HCT116 (cell line): ENCODE data around the gene GPR27. TPM values are rescaled to one million over a fixed set of nuclear protein-coding genes. Genes with fewer than 3 reads are reported as not detected.

ENCODE experiments used
- ATAC-seq: fragments of 200-7000 bp; cut with Tn5 transposase; 2 replicates; pipeline ENCODE4 v1.9.1; 2020; ENCODE audit warnings: mild to moderate bottlenecking, moderate library complexity
- BruUV-seq: library from RNA; stranded (reverse); fragments of 400-500 nt; replicated peaks from 2 replicates; lab custom pipeline; 2021; lab: Mats Ljungman, UMichigan
- CTCF ChIA-PET: fragments of 300-600 bp; sonication (Branson Sonifier 250); formaldehyde crosslinking; loops from one replicate; lab custom pipeline; 2021; ENCODE audit warnings: antibody characterized with exemption; lab: Charles Lee
- POLR2A ChIA-PET: fragments of 300-600, 350-600 bp; sonication (Branson Sonifier 250); formaldehyde crosslinking; loops from one replicate; lab custom pipeline; 2021; ENCODE audit warnings: antibody characterized with exemption; lab: Charles Lee
- RAD21 ChIA-PET, 2 experiments: fragments of 300-600 bp; sonication (Branson Sonifier 250); formaldehyde crosslinking; loops; one replicate each; lab custom pipeline; 2023; ENCODE audit warnings: low total read pairs in 2 of 2; ENCODE audit not compliant: uncharacterized antibody in 2 of 2, unreplicated experiment in 2 of 2, low non-redundant PET in 1 of 2; lab: Charles Lee
- DNase-seq: peaks from one replicate; pipeline ENCODE4 v3.0.0-alpha.2; 2010; ENCODE audit warnings: low read depth, low spot score
- H2AFZ ChIP-seq: fragments of 200-600 bp; shearing (Covaris generic), sonication (generic); 2 replicates; pipeline ENCODE4 v1.6.1; 2017; ENCODE audit warnings: low read depth, mixed run types, mixed read lengths, antibody characterized with exemption, low read length; ENCODE audit not compliant: poor library complexity, severe bottlenecking
- H3K27ac ChIP-seq: 2 replicates; pipeline ENCODE4 v1.5.1; 2012; ENCODE audit warnings: low read depth, low read length
- H3K27me3 ChIP-seq: fragments of 200-600 bp; sonication (generic); 2 replicates; pipeline ENCODE4 v1.6.1; 2016; ENCODE audit warnings: mixed run types, low read length, mixed read lengths; ENCODE audit not compliant: insufficient read depth
- H3K36me3 ChIP-seq, 2 experiments: fragments of 200-500 bp in 1 of 2; fragments of 200-600 bp in 1 of 2; sonication (Bioruptor generic) in 1 of 2; sonication (generic) in 1 of 2; 2 replicates each; pipeline versions ENCODE4 v1.5.1 to v1.6.1; 2014 to 2016; ENCODE audit warnings: low read length in 2 of 2, inconsistent platforms in 1 of 2, mixed read lengths in 1 of 2, mixed run types in 1 of 2; ENCODE audit not compliant: insufficient read depth in 2 of 2, control insufficient read depth in 1 of 2
- H3K4me1 ChIP-seq, 2 experiments: fragments of 200-600 bp in 1 of 2; sonication (generic) in 1 of 2; 2 replicates each; pipeline versions ENCODE4 v1.5.1 to v1.6.1; 2012 to 2017; ENCODE audit warnings: low read length in 2 of 2, inconsistent platforms in 1 of 2, mild to moderate bottlenecking in 1 of 2, mixed read lengths in 1 of 2, mixed run types in 1 of 2, moderate library complexity in 1 of 2; ENCODE audit not compliant: insufficient read depth in 2 of 2, control insufficient read depth in 1 of 2
- H3K4me2 ChIP-seq: fragments of 200-600 bp; sonication (generic); 2 replicates; pipeline ENCODE4 v1.6.1; 2017; ENCODE audit warnings: mixed run types, low read length, mixed read lengths
- H3K4me3 ChIP-seq, 2 experiments: fragments of 200-600 bp in 1 of 2; sonication (generic) in 1 of 2; replicated peaks in 1 of 2; 2 replicates each; pipeline ENCODE4 v1.5.1; 2011 to 2016; ENCODE audit warnings: low read length in 2 of 2, control low read depth in 1 of 2, low read depth in 1 of 2, mild to moderate bottlenecking in 1 of 2, mixed read lengths in 1 of 2, mixed run types in 1 of 2
- H3K79me2 ChIP-seq: fragments of 200-600 bp; sonication (generic); 2 replicates; pipeline ENCODE4 v1.6.1; 2017; ENCODE audit warnings: mild to moderate bottlenecking, mixed run types, low read length, moderate library complexity, mixed read lengths; ENCODE audit not compliant: insufficient read depth
- H3K9ac ChIP-seq: fragments of 200-600 bp; sonication (generic); 2 replicates; pipeline ENCODE4 v1.6.1; 2016; ENCODE audit warnings: low read length, mixed read lengths
- H3K9me2 ChIP-seq: fragments of 200-600 bp; sonication (generic), shearing (Covaris generic); 2 replicates; pipeline ENCODE4 v1.6.1; 2017; ENCODE audit warnings: mixed run types, mild to moderate bottlenecking, moderate library complexity; ENCODE audit not compliant: insufficient read depth
- H3K9me3 ChIP-seq, 2 experiments: fragments of 200-500 bp in 1 of 2; fragments of 200-600 bp in 1 of 2; sonication (Bioruptor generic) in 1 of 2; sonication (generic) in 1 of 2; 2 replicates each; pipeline ENCODE4 v1.6.1; 2014 to 2017; ENCODE audit warnings: low read length in 2 of 2, mixed read lengths in 2 of 2, inconsistent platforms in 1 of 2, low read depth in 1 of 2, mild to moderate bottlenecking in 1 of 2, mixed run types in 1 of 2, moderate library complexity in 1 of 2; ENCODE audit not compliant: control insufficient read depth in 1 of 2, insufficient read depth in 1 of 2
- H4K20me1 ChIP-seq: fragments of 200-600 bp; sonication (generic), shearing (Covaris generic); 2 replicates; pipeline ENCODE4 v1.6.1; 2017; ENCODE audit warnings: mixed run types, mild to moderate bottlenecking, moderate library complexity; ENCODE audit not compliant: insufficient read depth
- CBX3 ChIP-seq: IDR thresholded peaks from 2 replicates; pipeline ENCODE4 v1.6.1; 2012; ENCODE audit warnings: low read depth
- CEBPB ChIP-seq: IDR thresholded peaks from 2 replicates; pipeline ENCODE4 v1.6.1; 2012; ENCODE audit warnings: low read depth
- EGR1 ChIP-seq: IDR thresholded peaks from 2 replicates; pipeline ENCODE4 v1.6.1; 2012; ENCODE audit warnings: low read depth
- ELF1 ChIP-seq: IDR thresholded peaks from 2 replicates; pipeline ENCODE4 v1.6.1; 2012; ENCODE audit warnings: low read depth, borderline replicate concordance
- EZH2phosphoT487 ChIP-seq: fragments of 200-600 bp; IDR thresholded peaks from 2 replicates; pipeline ENCODE4 v1.6.1; 2018; ENCODE audit warnings: antibody characterized with exemption, borderline replicate concordance
- FOSL1 ChIP-seq: IDR thresholded peaks from 2 replicates; pipeline ENCODE4 v1.6.1; 2012; ENCODE audit warnings: low read depth
- POLR2A ChIP-seq: IDR thresholded peaks from 2 replicates; pipeline ENCODE4 v1.7.0; 2011; ENCODE audit warnings: borderline replicate concordance; ENCODE audit not compliant: insufficient read depth, insufficient read length; ENCODE audit errors: extremely low read depth
- POLR2AphosphoS5 ChIP-seq: IDR thresholded peaks from 2 replicates; pipeline ENCODE4 v1.6.1; 2011; ENCODE audit warnings: mild to moderate bottlenecking, low read depth, low read length, moderate library complexity
- RAD21 ChIP-seq: IDR thresholded peaks from 2 replicates; pipeline ENCODE4 v1.6.1; 2012; ENCODE audit warnings: low read depth, mild to moderate bottlenecking
- REST ChIP-seq: IDR thresholded peaks from 2 replicates; pipeline ENCODE4 v1.6.1; 2012; ENCODE audit warnings: low read depth
- SIN3A ChIP-seq: IDR thresholded peaks from 2 replicates; pipeline ENCODE4 v1.6.1; 2012; ENCODE audit warnings: low read depth
- SP1 ChIP-seq: IDR thresholded peaks from 2 replicates; pipeline ENCODE4 v1.6.1; 2012; ENCODE audit warnings: low read depth
- SRF ChIP-seq: IDR thresholded peaks from 2 replicates; pipeline ENCODE4 v1.6.1; 2012; ENCODE audit warnings: low read depth
- TCF7L2 ChIP-seq: IDR thresholded peaks from 2 replicates; pipeline ENCODE4 v1.7.0; 2011; ENCODE audit warnings: borderline replicate concordance, inconsistent platforms; ENCODE audit not compliant: insufficient read depth, insufficient read length; ENCODE audit errors: extremely low read depth
- YY1 ChIP-seq: IDR thresholded peaks from 2 replicates; pipeline ENCODE4 v1.6.1; 2011; ENCODE audit warnings: low read length, low read depth, moderate library complexity, mild to moderate bottlenecking; ENCODE audit not compliant: insufficient replicate concordance; ENCODE audit errors: extremely low read depth
- ZFX ChIP-seq: fragments of 450-650 bp; IDR thresholded peaks from 2 replicates; pipeline ENCODE4 v1.6.1; 2017
- ZNF274 ChIP-seq: fragments of 200-500 bp; sonication (Bioruptor generic); IDR thresholded peaks from 2 replicates; pipeline ENCODE4 v1.6.1; 2014; ENCODE audit warnings: mild to moderate bottlenecking, low read depth, low read length, inconsistent platforms
- intact Hi-C: fragments of 100-400 bp; cut with micrococcal nuclease; formaldehyde crosslinking; loops from 2 replicates; pipeline ENCODE4 v1.10.0; 2022
- total RNA-seq: library from RNA; stranded (reverse); gene quantifications from one replicate; pipeline ENCODE4 v1.2.1, GENCODE V29; 2021; ENCODE audit not compliant: unreplicated experiment
- TF ChIP-seq, protein P1 (sequence below): IDR thresholded peaks from 2 replicates; pipeline ENCODE4 v1.6.1; 2012
- TF ChIP-seq, protein P2 (sequence below), 3 experiments: fragments of 200-600 bp in 1 of 3; sonication (generic) in 1 of 3; IDR thresholded peaks in 2 of 3; conservative IDR thresholded peaks in 1 of 3; 2 replicates each; pipeline ENCODE4 v1.5.1; 2012 to 2017; ENCODE audit warnings: low read depth in 2 of 3, low read length in 2 of 3, antibody characterized with exemption in 1 of 3, borderline replicate concordance in 1 of 3, control low read depth in 1 of 3, mild to moderate bottlenecking in 1 of 3, mixed read lengths in 1 of 3, mixed run types in 1 of 3, moderate library complexity in 1 of 3; ENCODE audit not compliant: insufficient read depth in 1 of 3

Gene GPR27
- total RNA-seq, 1 experiment from 2014 or later: not detected

DNA sequence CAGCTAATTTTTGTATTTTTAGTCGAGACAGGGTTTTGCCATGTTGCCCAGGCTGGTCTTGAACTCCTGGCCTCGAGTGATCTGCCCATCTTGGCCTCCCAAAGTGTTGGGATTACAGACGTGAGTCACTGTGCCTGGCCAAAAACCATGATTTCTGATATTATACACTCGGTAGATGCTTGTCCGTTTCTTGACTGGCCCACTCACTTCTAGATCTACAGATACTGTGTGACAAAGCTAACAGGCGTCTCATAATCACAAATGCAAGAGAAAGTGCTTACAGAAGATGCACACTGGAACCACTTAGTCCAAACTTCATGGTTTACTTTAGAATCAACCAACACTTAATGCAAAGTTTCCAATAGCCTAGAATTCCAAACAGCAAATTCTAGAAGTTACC, 22.9 kb downstream of the GPR27 start:
- POLR2A ChIA-PET: no interaction called here
- Histone ChIP-seq H3K27me3 (no peaks in the 10 kb centered on the region; the same call in 1 of the 2 replicates), H3K36me3 (no peaks in the 10 kb centered on the region), H3K4me3 (no peak overlapping the region)
- intact Hi-C loops: no loop called here
- no peak for ATAC-seq
- no peak for DNase-seq
- no peak for TF ChIP-seq REST
- TF ChIP-seq SIN3A: no peak
- TF ChIP-seq POLR2AphosphoS5: no peak
- TF ChIP-seq ZNF274: no peak
- no peak for TF ChIP-seq YY1
- no peak for TF ChIP-seq EGR1
- no peak for TF ChIP-seq ZFX
- TF ChIP-seq CEBPB: no peak
- no peak for TF ChIP-seq ELF1
- TF ChIP-seq POLR2A: no peak
- no peak for TF ChIP-seq TCF7L2
- TF ChIP-seq, protein P1, sequence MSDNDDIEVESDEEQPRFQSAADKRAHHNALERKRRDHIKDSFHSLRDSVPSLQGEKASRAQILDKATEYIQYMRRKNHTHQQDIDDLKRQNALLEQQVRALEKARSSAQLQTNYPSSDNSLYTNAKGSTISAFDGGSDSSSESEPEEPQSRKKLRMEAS: no peak
- TF ChIP-seq CBX3: no peak
- no peak for TF ChIP-seq EZH2phosphoT487
- no peak for TF ChIP-seq SP1
- TF ChIP-seq, protein P2, sequence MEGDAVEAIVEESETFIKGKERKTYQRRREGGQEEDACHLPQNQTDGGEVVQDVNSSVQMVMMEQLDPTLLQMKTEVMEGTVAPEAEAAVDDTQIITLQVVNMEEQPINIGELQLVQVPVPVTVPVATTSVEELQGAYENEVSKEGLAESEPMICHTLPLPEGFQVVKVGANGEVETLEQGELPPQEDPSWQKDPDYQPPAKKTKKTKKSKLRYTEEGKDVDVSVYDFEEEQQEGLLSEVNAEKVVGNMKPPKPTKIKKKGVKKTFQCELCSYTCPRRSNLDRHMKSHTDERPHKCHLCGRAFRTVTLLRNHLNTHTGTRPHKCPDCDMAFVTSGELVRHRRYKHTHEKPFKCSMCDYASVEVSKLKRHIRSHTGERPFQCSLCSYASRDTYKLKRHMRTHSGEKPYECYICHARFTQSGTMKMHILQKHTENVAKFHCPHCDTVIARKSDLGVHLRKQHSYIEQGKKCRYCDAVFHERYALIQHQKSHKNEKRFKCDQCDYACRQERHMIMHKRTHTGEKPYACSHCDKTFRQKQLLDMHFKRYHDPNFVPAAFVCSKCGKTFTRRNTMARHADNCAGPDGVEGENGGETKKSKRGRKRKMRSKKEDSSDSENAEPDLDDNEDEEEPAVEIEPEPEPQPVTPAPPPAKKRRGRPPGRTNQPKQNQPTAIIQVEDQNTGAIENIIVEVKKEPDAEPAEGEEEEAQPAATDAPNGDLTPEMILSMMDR (IDR thresholded peaks at IDR 0.05 in 2 of 3, conservative IDR thresholded peaks at IDR 0.05 in 1 of 3; ENCODE audit: borderline replicate concordance in 1 of 3, insufficient read depth in 1 of 3, low read depth in 2 of 3, low read length in 2 of 3): no peak
- TF ChIP-seq RAD21: no peak
- no peak for TF ChIP-seq FOSL1
- no peak for TF ChIP-seq SRF
- TF ChIP-seq, all 23 proteins: peak for 0
- Histone ChIP-seq H3K9ac (no peak overlapping the region), H3K4me1 (no peaks in the 10 kb centered on the region), H3K27ac (no peak overlapping the region), H3K9me2 (no peaks in the 10 kb centered on the region), H4K20me1 (no peaks in the 10 kb centered on the region), H3K9me3 (no peaks in the 10 kb centered on the region), H2AFZ (no peak overlapping the region), H3K79me2 (no peaks in the 10 kb centered on the region), H3K4me2 (no peak overlapping the region)
- no TSS peak for BruUV-seq
- RAD21 ChIA-PET: no interaction called here
- CTCF ChIA-PET: no interaction called here
